Left forelimb (tissue), 1 donor: Measurements from ENCODE around the gene IQCH.
"Not testable (repeated sequence)": the region's sequence is repeated elsewhere in the genome, so short reads cannot be mapped to it uniquely, and the experiment has no call there.

Source experiments
- DNase-seq: peaks from one replicate; pipeline ENCODE4 v3.0.0-alpha.2; 2018; ENCODE audit warnings: low spot score

Gene IQCH

DNA sequence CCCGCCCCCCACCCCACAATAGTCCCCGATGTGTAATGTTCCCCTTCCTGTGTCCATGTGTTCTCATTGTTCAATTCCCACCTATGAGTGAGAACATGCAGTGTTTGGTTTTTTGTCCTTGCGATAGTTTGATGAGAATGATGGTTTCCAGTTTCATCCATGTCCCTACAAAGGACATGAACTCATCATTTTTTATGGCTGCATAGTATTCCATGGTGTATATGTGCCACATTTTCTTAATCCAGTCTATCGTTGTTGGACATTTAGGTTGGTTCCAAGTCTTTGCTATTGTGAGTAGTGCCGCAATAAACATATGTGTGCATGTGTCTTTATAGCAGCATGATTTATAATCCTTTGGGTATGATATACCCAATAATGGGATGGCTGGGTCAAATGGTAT is 193.8 kb downstream of the IQCH start:
- DNase-seq: not testable (repeated sequence)

GRCh38 chr15:67453703-67454102 is 199.1 kb downstream of the IQCH start:
- not testable (repeated sequence) for DNase-seq

DNA sequence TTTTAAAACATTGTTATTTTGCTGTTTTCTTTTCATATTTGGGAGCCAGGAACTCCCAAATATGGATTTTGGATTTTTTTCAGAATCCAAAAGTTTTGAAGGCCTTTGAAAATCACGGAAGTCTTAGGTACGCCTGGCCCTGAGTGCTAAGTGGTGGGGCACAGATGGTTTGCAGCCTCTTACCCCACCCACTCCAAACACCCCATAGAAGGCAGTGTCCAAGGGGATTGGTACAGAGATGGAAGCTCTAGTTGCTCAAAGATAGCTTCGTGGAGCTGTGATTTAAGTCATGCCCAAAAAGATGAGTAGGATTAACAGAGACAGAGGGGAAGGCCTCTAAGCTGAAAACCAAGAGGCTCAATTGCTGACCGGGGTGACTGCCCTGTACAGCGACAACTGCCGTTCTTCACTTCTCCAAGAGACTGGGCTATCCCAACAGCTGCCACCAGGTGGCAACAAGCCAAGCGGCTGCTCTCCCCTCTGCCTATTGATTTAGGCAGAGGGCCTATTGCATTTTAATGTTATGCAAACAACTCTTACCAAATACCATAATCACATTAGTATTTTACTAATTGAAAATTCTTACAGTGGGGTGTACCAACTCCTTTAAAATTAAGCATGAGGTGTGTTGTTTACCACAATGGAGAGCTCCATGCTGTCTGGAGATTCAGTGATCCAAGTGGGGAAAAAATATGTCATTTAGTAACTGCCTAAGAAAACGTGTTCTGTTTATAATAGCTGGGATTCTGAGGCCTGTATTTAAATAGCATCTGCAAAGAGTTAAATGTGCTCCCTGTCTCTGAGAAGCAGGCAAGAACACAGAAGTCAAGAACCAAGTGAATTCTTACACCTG is 202.3 kb downstream of the IQCH start:
- peak; percentile 79 for DNase-seq

- no peak for DNase-seq
These were observed 203.9 kb downstream of the IQCH start for GRCh38 chr15:67458331-67459029.

DNA sequence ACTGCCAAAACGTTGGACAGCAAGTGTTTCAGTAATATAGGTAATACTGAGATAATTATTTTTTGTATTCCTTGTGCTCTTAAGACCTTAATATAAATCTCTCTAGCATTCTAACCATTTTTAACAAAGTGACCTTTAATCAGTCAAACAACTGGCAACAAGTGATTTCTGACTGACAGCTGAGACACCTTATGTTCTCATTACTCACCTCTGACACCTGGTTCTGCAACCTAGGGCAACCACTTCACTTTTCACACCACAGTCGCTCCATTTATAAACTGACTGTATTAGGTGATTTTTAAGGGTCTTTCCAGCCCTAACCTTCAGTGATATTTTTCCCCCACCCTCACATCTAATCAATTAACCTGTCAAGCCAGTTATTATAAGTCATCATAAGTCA is 205.9 kb downstream of the IQCH start:
- DNase-seq: no peak

GRCh38 chr15:67461735-67462134 is 207.1 kb downstream of the IQCH start:
- DNase-seq: no peak

GRCh38 chr15:67462875-67463274 is 208.3 kb downstream of the IQCH start:
- DNase-seq: no peak

- DNase-seq: no peak
These were observed 208.9 kb downstream of the IQCH start for GRCh38 chr15:67463488-67463887.

- DNase-seq: no peak
These were observed 210.8 kb downstream of the IQCH start for GRCh38 chr15:67465196-67465952.

DNA sequence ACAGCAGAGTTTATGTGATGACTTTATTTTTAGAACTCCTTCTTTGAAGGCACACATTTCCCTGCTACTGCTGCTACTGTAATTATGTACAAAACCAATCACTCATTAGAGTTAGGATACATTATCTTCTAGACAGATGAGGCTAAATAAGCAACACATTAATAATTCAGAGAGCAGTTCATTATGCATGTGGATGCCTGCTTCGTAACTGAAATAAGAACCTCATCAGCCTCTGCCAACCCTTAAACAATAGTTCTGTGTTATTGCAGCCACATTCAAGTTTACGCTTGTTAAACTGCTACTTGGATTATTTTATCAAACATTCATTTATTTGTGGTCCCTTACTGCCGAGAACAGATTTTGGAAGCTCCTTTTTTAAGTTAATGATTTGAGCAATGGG is 213.8 kb downstream of the IQCH start:
- DNase-seq: no peak

- no peak for DNase-seq
These were observed 215.1 kb downstream of the IQCH start for GRCh38 chr15:67469680-67470079.

- no peak for DNase-seq
These were observed 218.4 kb downstream of the IQCH start for GRCh38 chr15:67472957-67473356.

DNA sequence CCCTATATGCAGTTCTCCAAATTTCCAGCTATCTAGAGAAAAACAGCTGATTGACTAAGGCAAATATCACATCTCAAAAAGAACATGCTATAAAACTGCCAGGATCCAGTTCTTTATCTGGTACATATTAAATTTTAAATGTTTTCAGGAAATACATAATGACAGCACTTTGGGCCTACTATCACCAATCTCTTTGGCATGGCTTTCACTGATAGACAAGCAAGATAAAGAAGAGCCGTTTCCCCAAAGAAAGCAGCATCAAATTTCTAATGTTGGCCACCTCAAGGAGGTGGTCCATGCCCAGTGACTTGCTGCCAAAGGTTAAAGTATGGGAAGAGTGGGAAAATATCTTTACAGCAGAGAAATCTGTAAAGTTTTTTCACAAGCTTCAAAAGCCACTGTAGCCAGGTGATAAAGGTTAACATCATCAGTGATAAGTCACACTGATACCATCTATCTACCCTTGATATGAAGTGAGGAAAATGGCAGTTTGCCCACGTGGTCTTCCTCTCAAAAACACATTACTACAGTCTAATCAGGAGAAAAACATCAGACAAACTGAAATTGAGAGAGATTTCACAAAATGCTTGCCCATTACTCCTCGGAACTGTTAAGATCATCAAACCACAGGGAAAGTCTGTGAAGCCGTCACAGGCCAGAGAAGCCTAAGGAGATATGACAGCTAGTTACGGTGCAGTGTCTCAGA is 220.0 kb downstream of the IQCH start:
- no peak for DNase-seq

DNA sequence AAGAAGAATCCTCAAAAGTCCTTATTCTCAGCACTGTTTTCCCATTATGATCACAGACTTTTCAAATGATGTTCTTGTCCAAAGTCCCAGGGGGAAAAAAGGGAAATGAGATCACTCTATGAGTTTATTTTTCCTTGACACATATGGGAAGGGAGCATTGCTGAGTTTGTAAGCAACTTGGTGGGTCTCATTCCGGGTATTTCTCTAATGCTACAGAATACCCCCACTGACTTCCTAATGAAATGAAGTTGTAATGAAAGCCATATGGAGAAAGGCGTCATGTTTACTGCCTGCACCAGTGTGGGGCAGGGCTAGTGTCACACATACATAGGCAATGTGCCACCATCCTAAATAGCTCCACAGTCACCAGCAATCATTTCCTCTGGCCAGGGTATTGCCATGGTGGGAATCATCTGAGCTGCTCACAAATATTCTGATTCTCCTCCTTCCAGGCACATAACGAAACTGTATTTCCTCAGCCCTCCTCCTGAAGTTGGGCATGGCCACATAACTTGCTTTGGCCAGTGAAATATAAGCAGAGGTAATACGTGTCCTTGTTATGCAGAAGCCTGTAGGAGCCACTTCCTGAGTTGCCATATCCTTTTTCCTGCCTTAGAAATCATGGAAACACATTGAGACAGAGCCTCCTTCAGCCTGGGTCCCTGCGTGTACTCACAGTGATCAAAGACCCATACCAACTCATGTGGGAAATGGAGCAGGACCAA is 225.4 kb downstream of the IQCH start:
- no peak for DNase-seq

DNA sequence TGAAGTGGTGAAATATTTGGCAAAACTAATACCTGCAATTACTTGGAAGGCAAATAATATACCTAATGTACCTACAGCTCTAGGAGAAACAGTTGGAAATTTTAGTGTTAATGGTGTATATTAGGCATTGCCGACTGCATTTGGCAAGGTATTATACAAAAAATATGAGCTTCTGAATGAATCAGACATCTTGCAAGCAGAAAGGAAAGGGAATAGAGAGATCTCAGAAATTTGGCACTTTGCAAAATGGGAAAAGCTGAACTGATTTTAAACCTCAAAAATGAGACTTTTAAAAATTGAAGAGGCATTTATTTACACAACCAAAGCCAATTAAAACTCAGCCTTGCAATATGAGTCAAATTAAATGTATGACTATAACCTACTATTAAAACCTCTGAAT is 226.2 kb downstream of the IQCH start:
- DNase-seq: no peak

GRCh38 chr15:67481680-67482079 is 227.1 kb downstream of the IQCH start:
- no peak for DNase-seq

- no peak for DNase-seq
These were observed 241.0 kb downstream of the IQCH start for GRCh38 chr15:67495585-67495984.

- DNase-seq: no peak
These were observed 246.7 kb downstream of the IQCH start for GRCh38 chr15:67501177-67501835.

GRCh38 chr15:67501836-67502461 is 247.4 kb downstream of the IQCH start:
- DNase-seq: no peak

DNA sequence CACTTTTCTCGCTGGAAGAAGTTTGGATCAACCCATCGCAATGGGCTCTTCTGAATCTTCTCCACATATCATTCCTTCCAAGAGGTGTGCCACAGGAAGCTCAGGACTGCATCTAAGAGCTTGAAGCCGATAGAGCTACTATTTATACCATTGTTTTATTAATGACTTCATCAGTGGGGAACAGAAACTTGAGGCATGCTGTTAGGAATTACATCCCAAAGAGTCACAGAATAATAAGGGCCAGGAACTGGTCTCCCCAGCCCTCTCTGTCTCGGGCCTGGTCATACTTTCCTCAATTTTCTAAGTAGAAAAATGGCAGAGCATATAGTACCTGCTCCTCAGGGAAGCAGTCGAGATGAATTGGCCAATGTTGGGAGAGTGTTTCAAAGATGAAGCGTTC is 249.5 kb downstream of the IQCH start:
- no peak for DNase-seq
